CD1c-positive myeloid dendritic cell (primary cell): ENCODE data around the gene SESN1.
"Not testable (repeated sequence)": the region's sequence is repeated elsewhere in the genome, so short reads cannot be mapped to it uniquely, and the experiment has no call there.

Experiments
- DNase-seq: peaks from one replicate; pipeline ENCODE4 v3.0.0-alpha.2; 2016; ENCODE audit errors: extremely low spot score

The SESN1 gene

GRCh38 chr6:109001291-109001894, 93.3 kb downstream of the SESN1 start:
- no peak for DNase-seq

DNA sequence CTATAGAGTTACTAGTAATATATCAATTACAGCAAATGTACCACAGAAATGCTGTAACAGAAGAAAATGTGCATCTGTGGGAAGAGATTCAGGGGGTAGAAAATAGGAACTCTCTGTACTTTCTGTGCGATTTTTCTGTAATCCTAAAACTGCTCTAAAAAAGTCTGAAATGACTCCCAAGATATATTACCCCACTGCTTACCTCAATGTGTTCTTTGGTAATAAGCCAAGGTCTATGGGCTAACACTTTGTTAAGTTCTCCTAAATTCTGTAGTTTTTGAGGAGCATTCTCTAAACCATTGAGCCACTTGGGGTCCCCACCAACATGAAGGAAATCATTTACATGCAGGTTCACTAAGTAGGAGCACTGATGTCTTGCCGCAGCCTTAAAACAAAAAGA, 94.4 kb downstream of the SESN1 start:
- no peak for DNase-seq

GRCh38 chr6:108999428-108999827, 95.2 kb downstream of the SESN1 start:
- DNase-seq: no peak

- DNase-seq: no peak
These were observed 96.2 kb downstream of the SESN1 start for GRCh38 chr6:108998485-108998884.

DNA sequence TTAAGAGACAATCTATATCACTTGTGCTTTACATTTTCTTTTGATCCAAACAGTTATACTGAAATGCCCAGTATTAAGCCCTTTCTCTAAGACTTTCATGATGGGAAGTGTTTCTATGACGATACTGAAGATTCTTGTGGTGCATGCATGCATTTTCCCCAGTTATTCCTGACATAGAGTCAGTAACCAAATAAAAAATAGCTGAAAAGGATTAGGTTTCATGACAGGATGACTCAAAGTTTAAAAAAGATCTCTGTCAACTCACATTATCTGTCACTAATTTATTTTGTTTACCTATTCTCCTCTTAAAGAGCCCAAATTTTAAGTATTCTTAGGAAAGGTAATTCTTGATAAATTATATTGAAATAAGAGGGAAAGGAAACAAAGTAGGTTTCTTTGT, 98.4 kb downstream of the SESN1 start:
- DNase-seq: no peak

GRCh38 chr6:108995296-108995695, 99.3 kb downstream of the SESN1 start:
- DNase-seq: no peak

- no peak for DNase-seq
These were observed 100.8 kb downstream of the SESN1 start for GRCh38 chr6:108993876-108994275.

GRCh38 chr6:108989700-108990099, 104.9 kb downstream of the SESN1 start:
- no peak for DNase-seq

DNA sequence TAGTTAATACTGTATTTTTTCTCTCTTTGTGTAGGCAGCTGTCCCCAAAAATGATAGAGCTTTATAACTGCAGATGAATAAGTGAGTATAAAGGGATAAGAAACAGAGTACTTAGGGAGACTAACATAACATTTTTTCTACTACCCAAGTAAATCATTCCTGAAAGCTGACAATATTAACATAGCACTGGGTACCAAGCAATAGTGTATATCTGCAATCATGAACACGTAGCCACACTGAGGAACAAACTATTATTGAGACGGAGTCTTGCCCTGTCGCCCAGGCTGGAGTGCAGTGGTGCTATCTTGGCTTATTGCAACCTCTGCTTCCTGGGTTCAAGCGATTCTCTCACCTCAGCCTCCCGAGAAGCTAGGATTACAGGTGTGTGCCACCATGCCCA, 105.9 kb downstream of the SESN1 start:
- DNase-seq: no peak

GRCh38 chr6:108988296-108988695, 106.3 kb downstream of the SESN1 start:
- no peak for DNase-seq

- no peak for DNase-seq
These were observed 107.5 kb downstream of the SESN1 start for GRCh38 chr6:108987156-108987555.

GRCh38 chr6:108985301-108985700, 109.3 kb downstream of the SESN1 start:
- DNase-seq: no peak

- no peak for DNase-seq
These were observed 111.5 kb downstream of the SESN1 start for GRCh38 chr6:108983151-108983550.

DNA sequence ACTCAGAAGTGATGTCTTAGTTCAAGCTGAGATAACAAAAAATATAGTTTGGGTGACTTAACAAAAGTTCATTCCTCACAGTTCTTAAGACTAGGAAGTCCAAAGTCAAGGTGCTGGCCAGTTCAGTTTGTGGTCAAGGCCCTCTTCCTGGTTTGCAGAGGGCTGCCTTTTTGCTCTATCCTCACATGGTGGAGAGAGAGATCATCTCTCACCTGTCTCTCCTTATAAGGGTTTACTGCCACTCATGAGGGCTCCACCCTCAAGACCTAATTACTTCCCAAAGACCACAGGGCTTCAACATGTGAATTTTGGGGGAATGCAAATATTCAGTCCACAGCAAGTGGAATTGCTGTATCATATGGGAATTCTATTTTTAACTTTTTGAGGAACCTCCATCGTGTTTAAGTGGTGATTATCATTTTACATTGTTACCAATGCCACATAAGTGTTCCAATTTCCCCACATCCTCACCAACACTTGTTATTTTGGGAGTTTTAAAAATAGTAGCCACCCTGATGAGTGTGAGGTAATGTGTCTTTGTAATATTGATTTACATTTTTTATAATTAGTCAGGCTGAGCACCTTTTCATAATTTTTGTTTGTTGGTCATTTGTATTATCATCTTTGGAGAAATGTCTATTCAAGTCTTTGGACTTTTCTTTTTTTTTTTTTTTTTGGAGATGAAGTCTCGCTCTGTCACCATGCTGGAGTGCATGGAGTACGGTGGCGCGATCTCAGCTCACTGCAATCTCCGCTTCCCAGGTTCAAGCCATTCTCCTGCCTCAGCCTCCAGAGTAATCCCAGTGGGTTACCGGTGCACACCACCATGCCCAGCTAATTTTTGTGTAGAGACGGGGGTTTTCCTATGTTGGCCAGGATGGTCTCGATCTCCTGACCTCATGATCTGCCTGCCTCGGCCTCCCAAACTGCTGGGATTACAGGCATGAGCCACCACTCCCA, 112.2 kb downstream of the SESN1 start:
- no peak for DNase-seq

DNA sequence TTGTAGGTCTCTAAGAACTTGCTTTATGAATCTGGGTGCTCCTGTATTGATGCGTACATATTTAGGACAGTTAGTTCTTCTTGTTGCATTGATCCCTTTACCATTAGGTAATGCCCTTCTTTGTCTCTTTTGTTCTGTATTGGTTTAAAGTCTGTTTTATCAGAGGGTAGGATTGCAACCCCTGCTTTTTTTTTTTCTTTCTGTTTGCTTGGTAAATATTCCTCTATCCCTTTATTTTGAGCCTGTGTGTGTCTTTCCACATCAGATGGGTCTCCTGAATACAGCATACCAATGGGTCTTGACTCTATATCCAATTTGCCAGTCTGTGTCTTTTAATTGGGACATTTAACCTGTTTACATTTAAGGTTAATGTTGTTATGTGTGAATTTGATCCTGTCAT, 116.0 kb downstream of the SESN1 start:
- DNase-seq: not testable (repeated sequence)

DNA sequence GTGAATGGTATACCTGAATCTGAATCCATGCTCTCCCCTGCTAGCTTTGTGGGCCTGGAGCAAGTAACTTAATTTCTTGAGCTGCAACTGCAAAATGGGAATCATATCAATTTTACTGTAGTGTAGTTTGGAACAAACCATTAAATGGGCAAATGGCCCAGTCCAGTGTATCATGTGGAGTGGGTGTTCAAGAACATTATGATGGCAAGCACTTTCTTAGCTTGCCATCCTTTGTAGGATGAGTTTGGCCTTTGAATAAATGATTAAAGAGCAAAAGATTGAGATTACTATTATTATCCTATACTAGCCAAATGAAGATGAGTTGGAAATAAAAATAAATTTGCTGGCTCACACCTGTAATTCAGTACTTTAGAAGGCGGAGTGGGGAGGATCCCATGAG, 120.4 kb downstream of the SESN1 start:
- no peak for DNase-seq

GRCh38 chr6:108969776-108970175, 124.9 kb downstream of the SESN1 start:
- DNase-seq: no peak

GRCh38 chr6:108968325-108969316, 126.0 kb downstream of the SESN1 start:
- DNase-seq: peak; percentile 42

DNA sequence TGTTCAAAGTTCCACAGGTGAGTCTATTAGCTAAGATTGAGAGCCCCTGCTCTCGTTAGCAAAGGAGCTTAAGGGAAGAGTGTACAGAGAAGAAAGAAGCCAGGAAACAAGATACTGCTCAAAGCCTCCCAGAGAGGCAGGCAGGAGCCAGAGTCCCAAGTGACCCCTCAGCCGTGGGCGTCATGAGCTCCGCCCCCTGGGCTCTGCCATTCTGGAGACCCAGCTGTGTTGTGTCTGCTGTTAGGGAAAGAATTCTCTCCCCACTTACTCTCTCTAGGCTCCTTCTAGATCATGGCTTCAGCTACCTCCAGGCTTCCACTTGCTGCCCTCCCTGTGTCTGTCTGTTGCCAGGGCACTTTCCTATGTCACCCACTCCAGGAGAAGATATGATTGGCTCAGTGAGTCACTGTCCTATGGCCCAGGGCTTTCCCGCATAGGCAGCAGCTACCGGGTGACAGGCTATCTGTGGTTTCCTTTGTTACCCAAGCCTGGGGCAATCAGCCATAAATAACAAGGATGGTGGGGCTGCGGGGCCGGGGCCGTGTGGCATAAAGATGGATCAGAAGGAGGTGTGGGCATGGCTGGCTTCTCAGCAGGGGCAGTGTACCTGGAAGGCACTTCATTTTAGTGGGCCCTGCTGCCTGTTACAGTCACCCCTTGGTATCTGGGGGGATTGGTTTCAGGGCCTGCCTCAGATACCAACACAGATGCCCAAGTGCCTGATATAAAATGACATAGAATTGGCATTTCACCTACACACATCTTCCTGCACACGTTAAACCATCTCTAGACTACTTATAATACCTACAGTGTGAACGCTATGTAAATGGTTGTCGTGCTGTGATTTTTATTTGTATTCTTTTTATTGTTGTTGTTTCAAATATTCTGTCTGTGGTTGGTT, 127.5 kb downstream of the SESN1 start:
- peak; percentile 64 for DNase-seq

GRCh38 chr6:108966251-108966650, 128.4 kb downstream of the SESN1 start:
- peak; percentile 5 for DNase-seq

DNA sequence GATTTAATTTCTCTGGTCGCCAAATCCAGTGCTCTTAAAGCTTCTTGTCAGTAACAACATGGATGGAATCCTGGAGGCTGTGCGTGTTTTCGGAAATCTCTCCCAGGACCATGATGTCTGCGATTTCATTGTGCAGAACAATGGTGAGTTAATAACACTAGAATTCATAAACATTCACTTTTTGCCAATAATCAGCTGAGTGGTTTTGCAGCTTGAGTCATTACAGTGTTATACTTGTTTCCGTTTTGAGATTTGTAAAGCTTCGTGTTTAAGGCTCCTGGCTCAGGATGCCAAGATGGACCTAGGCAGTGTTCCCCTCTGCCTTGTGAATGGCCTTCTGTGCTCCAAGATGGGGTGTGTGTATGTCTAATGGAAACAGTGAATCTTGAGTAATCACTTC, 132.7 kb downstream of the SESN1 start:
- no peak for DNase-seq
